HepG2 (cell line): ENCODE data around the gene LRRC10. TPM values are rescaled to one million over a fixed set of nuclear protein-coding genes. Genes with fewer than 3 reads are reported as not detected.

Source experiments
- FUBP1 ChIP-seq: sonication (generic); formaldehyde crosslinking; IDR thresholded peaks from 2 replicates; pipeline ENCODE4 v1.5.1; 2020; ENCODE audit warnings: missing genetic modification reagents, mild to moderate bottlenecking, borderline replicate concordance
- MAZ ChIP-seq, 2 experiments: sonication (generic) in 1 of 2; formaldehyde crosslinking in 1 of 2; IDR thresholded peaks; 2 replicates each; pipeline versions ENCODE4 v1.5.0 to v1.6.1; 2012 to 2020; ENCODE audit warnings: low read depth in 2 of 2, mild to moderate bottlenecking in 2 of 2, borderline replicate concordance in 1 of 2, improper control_type of control experiment in 1 of 2, low read length in 1 of 2, missing genetic modification reagents in 1 of 2, moderate library complexity in 1 of 2
- NR0B2 ChIP-seq: sonication (generic); formaldehyde crosslinking; IDR thresholded peaks from 2 replicates; pipeline ENCODE4 v1.4.0; 2020; ENCODE audit warnings: mild to moderate bottlenecking, missing genetic modification reagents
- ZHX2 ChIP-seq, 2 experiments: sonication (generic) in 1 of 2; formaldehyde crosslinking in 1 of 2; IDR thresholded peaks; 2 replicates each; pipeline versions ENCODE4 v1.6.1 to v1.9.0; 2014 to 2022; ENCODE audit warnings: antibody characterized with exemption in 1 of 2, borderline replicate concordance in 1 of 2, inconsistent platforms in 1 of 2, low read depth in 1 of 2, missing genetic modification reagents in 1 of 2
- ZNF431 ChIP-seq: sonication (generic); formaldehyde crosslinking; IDR thresholded peaks from 2 replicates; pipeline ENCODE4 v1.9.0; 2022; ENCODE audit warnings: missing genetic modification reagents, low read depth, mild to moderate bottlenecking, borderline replicate concordance
- ZNF569 ChIP-seq: sonication (generic); formaldehyde crosslinking; IDR thresholded peaks from 2 replicates; pipeline ENCODE4 v1.5.0; 2020; ENCODE audit warnings: mild to moderate bottlenecking, missing genetic modification reagents, moderate library complexity, borderline replicate concordance
- ZNF646 ChIP-seq: sonication (generic); formaldehyde crosslinking; IDR thresholded peaks from 2 replicates; pipeline ENCODE4 v1.9.0; 2021; ENCODE audit warnings: mild to moderate bottlenecking, missing genetic modification reagents
- ZNF839 ChIP-seq: sonication (generic); formaldehyde crosslinking; IDR thresholded peaks from 2 replicates; pipeline ENCODE4 v1.4.0; 2020; ENCODE audit warnings: missing genetic modification reagents, mild to moderate bottlenecking, borderline replicate concordance
- polyA plus RNA-seq, 8 experiments: library from polyadenylated mRNA; depleted of rRNA in 3 of 8; stranded (reverse) in 7 of 8; unstranded in 1 of 8; fragments of >200 nt; fragmentation: Illumina TruSeq in 4 of 8; extraction: Trizol in 4 of 8; gene quantifications; 2 replicates each; pipeline versions ENCODE4 v1.2.1 to v1.2.3, GENCODE V29; 2011 to 2016; ENCODE audit warnings: low read depth in 4 of 8, missing spikeins in 1 of 8, mixed read lengths in 1 of 8; ENCODE audit not compliant: insufficient read depth in 1 of 8
- total RNA-seq, 5 experiments: library from RNA; depleted of rRNA; stranded (reverse); fragments of >200 nt; fragmentation: Illumina TruSeq; extraction: Trizol; gene quantifications; 2 replicates each; pipeline ENCODE4 v1.2.3, GENCODE V29; 2016; ENCODE audit warnings: low read depth in 1 of 5

The LRRC10 gene
- total and polyA plus RNA-seq, 2 of the 13 experiments (the other 11 are each of a cell fraction or from before 2014, with no cell fraction given): not detected

- peak; percentile 80 for TF ChIP-seq ZHX2 (IDR thresholded peaks at IDR 0.05; ENCODE audit: low read depth)
- peak; percentile 58; the same call in 1 of the 2 replicates for TF ChIP-seq ZHX2 (CRISPR knock-in tag; IDR thresholded peaks at IDR 0.05; ENCODE audit: borderline replicate concordance)
- peak; percentile 70; the same call in 1 of the 2 replicates for TF ChIP-seq ZNF839 (CRISPR knock-in tag)
- TF ChIP-seq ZNF646 (CRISPR knock-in tag): no peak
- no peak for TF ChIP-seq ZNF431
- TF ChIP-seq FUBP1 (CRISPR knock-in tag): no peak
- 0 out of 2 replicates have a peak, but pooled peaks have one; percentile 72 for TF ChIP-seq ZNF569 (CRISPR knock-in tag)
- TF ChIP-seq NR0B2 (CRISPR knock-in tag): peak; percentile 97
- no peak for TF ChIP-seq MAZ (IDR thresholded peaks at IDR 0.05; ENCODE audit: borderline replicate concordance, low read depth, low read length)
- TF ChIP-seq MAZ (CRISPR knock-in tag; IDR thresholded peaks at IDR 0.05; ENCODE audit: low read depth): peak; percentile 80
Observed at GRCh38 chr12:69585189-69586062, 25.3 kb downstream of the LRRC10 start, which contains the start of gene CCT2 (continued).
